CD4-positive, alpha-beta T cell treated with Interleukin-17A for 1 hour (primary cell): ENCODE measurements around the gene PCDHB9.
"Not testable (repeated sequence)": the region's sequence is repeated elsewhere in the genome, so short reads cannot be mapped to it uniquely, and the experiment has no call there.

Experiments
- DNase-seq: peaks from one replicate; pipeline ENCODE4 v3.0.0-alpha.2; 2020

Gene PCDHB9

DNA sequence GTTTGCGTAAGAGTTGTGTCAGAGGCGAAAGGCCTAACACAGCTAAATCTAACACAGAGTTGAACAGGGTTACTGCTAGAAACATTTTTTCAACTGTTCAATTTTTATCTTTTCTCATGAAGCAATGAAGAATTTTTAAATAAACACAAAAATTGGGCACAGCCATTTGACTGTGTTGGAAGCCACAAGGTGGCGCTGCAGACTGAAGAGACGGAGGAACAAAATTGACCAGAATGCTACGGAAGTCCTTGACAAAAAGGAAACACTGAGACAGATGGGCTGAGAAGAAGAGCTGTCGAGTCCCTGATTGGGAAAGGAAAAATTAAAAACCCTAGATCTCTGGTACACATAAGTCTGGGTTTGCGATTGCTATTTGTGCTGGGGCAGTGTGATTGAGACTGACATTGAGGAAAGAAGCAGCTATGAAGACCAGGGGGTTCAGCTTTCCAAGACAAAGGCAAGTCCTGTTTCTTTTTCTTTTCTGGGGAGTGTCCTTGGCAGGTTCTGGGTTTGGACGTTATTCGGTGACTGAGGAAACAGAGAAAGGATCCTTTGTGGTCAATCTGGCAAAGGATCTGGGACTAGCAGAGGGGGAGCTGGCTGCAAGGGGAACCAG, at the start of gene PCDHB9:
Gene PCDHB9 (plus strand): TSS at position 265 of the 616 bp plus-strand sequence. CDS start 158 bp downstream, at position 423.
- DNase-seq = peak; percentile 39

GRCh38 chr5:141137346-141137745, 49.6 kb upstream of the PCDHB9 start:
- not testable (repeated sequence) for DNase-seq

- no peak for DNase-seq
Observed at GRCh38 chr5:141149812-141150211, 37.1 kb upstream of the PCDHB9 start, which contains the start of gene PCDHB6. PCDHB6 (plus strand) TSS chr5:141150057; CDS start chr5:141150258, 201 bp downstream.

DNA sequence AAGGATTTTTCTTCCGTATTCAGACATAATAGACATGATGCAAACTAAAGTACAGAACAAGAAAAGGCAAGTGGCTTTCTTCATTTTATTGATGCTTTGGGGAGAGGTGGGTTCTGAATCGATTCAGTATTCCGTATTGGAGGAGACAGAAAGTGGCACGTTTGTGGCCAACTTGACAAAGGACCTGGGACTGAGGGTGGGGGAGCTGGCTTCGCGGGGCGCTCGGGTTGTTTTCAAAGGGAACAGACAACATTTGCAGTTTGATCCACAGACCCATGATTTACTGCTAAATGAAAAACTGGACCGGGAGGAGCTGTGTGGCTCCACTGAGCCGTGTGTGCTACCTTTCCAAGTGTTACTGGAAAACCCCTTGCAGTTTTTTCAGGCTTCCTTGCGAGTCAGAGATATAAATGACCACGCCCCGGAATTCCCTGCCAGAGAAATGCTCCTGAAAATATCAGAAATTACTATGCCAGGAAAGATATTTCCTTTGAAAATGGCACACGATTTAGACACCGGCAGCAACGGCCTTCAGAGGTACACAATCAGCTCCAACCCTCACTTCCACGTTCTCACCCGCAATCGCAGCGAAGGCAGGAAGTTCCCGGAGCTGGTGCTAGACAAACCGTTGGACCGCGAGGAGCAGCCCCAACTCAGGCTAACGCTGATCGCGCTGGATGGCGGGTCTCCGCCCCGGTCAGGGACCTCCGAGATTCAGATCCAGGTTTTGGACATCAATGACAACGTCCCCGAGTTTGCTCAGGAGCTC, 36.6 kb upstream of the PCDHB9 start:
- DNase-seq = no peak

- no peak for DNase-seq
Observed at GRCh38 chr5:141150993-141151325, 36.0 kb upstream of the PCDHB9 start.

DNA sequence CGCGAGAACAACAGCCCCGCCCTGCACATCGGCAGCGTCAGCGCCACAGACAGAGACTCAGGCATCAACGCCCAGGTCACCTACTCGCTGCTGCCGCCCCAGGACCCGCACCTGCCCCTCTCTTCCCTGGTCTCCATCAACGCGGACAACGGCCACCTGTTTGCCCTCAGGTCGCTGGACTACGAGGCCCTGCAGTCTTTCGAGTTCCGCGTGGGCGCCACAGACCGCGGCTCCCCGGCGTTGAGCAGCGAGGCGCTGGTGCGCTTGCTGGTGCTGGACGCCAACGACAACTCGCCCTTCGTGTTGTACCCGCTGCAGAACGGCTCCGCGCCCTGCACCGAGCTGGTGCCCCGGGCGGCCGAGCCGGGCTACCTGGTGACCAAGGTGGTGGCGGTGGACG, 35.3 kb upstream of the PCDHB9 start:
- DNase-seq = not testable (repeated sequence)

- not testable (repeated sequence) for DNase-seq
Observed at GRCh38 chr5:141152096-141152495, 34.9 kb upstream of the PCDHB9 start.

DNA sequence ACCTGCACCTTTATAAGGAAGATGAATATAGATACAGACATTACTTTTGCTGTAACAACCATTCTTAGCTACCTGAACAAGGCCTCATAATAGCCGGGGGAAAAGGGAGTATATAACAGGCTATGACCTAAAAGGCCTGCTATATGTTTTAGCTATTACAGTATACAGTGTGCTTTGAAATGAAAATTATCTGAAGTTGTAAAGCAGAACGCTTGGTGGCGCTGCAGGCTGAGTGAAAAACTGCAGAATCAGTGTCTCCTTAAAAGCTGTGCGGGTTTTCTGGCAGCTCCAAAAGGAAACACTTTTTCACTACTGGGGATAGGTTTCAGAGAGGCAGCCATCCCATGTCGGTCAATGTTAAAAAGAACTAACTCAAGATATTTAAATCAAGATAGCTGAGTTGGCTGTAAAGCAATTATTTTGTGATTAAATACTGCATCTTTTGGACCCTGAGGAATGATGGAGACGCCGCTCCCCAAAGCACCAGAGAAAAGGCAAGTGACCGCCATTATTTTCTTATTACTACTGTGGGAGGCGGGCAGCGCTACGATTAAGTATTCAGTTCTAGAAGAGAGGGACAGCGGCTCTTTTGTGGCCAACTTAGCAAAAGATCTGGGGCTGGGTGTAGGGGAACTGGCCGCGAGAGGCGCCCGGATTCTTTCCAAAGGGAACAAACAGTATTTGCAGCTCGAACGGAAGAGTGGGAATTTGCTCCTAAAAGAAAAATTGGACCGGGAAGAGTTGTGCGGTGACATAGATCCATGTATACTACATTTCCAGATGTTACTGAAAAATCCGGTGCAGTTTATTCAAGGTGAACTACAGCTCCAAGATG, 31.2 kb upstream of the PCDHB9 start:
- DNase-seq = no peak

GRCh38 chr5:141157356-141157755, 29.6 kb upstream of the PCDHB9 start:
- not testable (repeated sequence) for DNase-seq

DNA sequence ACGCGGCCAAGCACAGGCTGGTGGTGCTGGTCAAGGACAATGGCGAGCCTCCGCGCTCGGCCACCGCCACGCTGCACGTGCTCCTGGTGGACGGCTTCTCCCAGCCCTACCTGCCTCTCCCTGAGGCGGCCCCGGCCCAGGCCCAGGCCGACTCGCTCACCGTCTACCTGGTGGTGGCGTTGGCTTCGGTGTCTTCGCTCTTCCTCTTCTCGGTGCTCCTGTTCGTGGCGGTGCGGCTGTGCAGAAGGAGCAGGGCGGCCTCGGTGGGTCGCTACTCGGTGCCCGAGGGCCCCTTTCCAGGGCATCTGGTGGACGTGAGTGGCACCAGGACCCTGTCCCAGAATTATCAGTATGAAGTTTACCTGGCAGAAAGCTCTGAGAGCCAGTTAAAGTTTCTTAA, 29.1 kb upstream of the PCDHB9 start:
- not testable (repeated sequence) for DNase-seq

GRCh38 chr5:141172381-141173204, 14.4 kb upstream of the PCDHB9 start, which contains the start of gene PCDHB7:
PCDHB7 (plus strand) TSS chr5:141172644; CDS start chr5:141172836, 192 bp downstream.
- peak; percentile 27 for DNase-seq

GRCh38 chr5:141174291-141175104, 12.5 kb upstream of the PCDHB9 start:
- not testable (repeated sequence) for DNase-seq

GRCh38 chr5:141175933-141176332, 11.0 kb upstream of the PCDHB9 start:
- DNase-seq = no peak

DNA sequence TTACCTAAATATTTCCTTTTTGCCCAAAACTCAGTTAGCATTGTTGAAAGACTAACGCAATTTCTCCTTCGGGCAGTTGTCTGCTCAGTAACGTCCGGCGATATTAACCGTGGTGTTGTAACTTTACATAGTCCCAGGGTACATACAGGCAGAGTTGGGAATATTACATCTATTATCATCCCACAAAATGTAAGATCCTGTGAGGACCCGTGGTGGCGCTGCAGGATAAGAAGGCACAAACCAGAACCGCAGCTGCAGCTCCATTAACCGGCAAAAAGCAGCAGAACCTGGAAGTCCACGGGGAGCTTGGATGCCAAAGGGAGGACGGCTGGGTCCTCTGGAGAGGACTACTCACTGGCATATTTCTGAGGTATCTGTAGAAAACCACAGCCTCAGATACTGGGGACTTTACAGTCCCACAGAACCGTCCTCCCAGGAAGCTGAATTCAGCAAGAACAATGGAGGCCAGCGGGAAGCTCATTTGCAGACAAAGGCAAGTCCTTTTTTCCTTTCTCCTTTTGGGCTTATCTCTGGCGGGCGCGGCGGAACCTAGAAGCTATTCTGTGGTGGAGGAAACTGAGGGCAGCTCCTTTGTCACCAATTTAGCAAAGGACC, 9.3 kb upstream of the PCDHB9 start, which contains the start of gene PCDHB8:
Gene PCDHB8 (plus strand): TSS at position 214 of the 615 bp plus-strand sequence. CDS start 245 bp downstream, at position 459.
- not testable (repeated sequence) for DNase-seq

- DNase-seq = not testable (repeated sequence)
Observed at GRCh38 chr5:141179371-141179770, 7.6 kb upstream of the PCDHB9 start.

- not testable (repeated sequence) for DNase-seq
Observed at GRCh38 chr5:141179876-141180275, 7.1 kb upstream of the PCDHB9 start.

GRCh38 chr5:141180313-141180712, 6.6 kb upstream of the PCDHB9 start:
- no peak for DNase-seq

GRCh38 chr5:141182248-141182647, 4.7 kb upstream of the PCDHB9 start, which contains the start of gene PCDHB16:
PCDHB16 (plus strand) TSS chr5:141182387; CDS start chr5:141182560, 173 bp downstream.
- DNase-seq = no peak

DNA sequence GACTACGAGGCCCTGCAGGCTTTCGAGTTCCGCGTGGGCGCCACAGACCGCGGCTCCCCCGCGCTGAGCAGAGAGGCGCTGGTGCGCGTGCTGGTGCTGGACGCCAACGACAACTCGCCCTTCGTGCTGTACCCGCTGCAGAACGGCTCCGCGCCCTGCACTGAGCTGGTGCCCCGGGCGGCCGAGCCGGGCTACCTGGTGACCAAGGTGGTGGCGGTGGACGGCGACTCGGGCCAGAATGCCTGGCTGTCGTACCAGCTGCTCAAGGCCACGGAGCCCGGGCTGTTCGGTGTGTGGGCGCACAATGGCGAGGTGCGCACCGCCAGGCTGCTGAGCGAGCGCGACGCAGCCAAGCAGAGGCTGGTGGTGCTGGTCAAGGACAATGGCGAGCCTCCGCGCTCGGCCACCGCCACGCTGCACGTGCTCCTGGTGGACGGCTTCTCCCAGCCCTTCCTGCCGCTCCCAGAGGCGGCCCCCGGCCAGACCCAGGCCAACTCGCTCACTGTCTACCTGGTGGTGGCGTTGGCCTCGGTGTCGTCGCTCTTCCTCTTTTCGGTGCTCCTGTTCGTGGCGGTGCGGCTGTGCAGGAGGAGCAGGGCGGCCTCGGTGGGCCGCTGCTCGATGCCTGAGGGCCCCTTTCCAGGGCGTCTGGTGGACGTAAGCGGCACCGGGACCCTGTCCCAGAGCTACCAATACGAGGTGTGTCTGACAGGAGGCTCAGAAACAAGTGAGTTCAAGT, 2.7 kb upstream of the PCDHB9 start:
- not testable (repeated sequence) for DNase-seq

GRCh38 chr5:141188682-141189081, 1.7 kb downstream of the PCDHB9 start:
- DNase-seq = not testable (repeated sequence)
